GM12891 (cell line): ENCODE data around the gene MIEF1.

Source experiments
- POLR2A ChIP-seq: IDR thresholded peaks from 2 replicates; pipeline ENCODE4 v1.6.1; 2011; ENCODE audit warnings: low read depth, low read length, control low read depth
- POLR2AphosphoS5 ChIP-seq: IDR thresholded peaks from 2 replicates; pipeline ENCODE4 v1.6.1; 2011; ENCODE audit warnings: low read depth, low read length, control low read depth
- TAF1 ChIP-seq: IDR thresholded peaks from 2 replicates; pipeline ENCODE4 v1.6.1; 2011; ENCODE audit warnings: low read depth, low read length, control low read depth

- TF ChIP-seq TAF1 (no peak), POLR2A (no peak), POLR2AphosphoS5 (no peak)
These were observed 7.5 kb upstream of the MIEF1 start for GRCh38 chr22:39494471-39495120.
